22Rv1 (cell line): Measurements from ENCODE around the gene KCTD19.

Source experiments
- CTCF ChIP-seq: fragments of 450-650 bp; IDR thresholded peaks from 2 replicates; pipeline ENCODE4 v1.5.1; 2017; ENCODE audit warnings: mild to moderate bottlenecking
- ZFX ChIP-seq: fragments of 450-650 bp; IDR thresholded peaks from 2 replicates; pipeline ENCODE4 v1.6.1; 2017; ENCODE audit warnings: antibody characterized with exemption, borderline replicate concordance

- TF ChIP-seq CTCF (no peak), ZFX (no peak)
These were observed 18.9 kb upstream of the KCTD19 start for GRCh38 chr16:67345401-67345800.
